Neural progenitor cell (in vitro differentiated cells): ENCODE measurements around the gene CENPB. TPM values are rescaled to one million over a fixed set of nuclear protein-coding genes. Genes with fewer than 3 reads are reported as not detected.

Experiments
- DNase-seq: peaks from one replicate; pipeline ENCODE4 v3.0.0-alpha.2; 2016; ENCODE audit warnings: low spot score
- H2AFZ ChIP-seq: fragments of 200-600 bp; sonication (generic); replicated peaks from 2 replicates; pipeline ENCODE4 v1.6.1; 2016; ENCODE audit warnings: antibody characterized with exemption
- H3F3A ChIP-seq: fragments of 200-600 bp; sonication (generic); 2 replicates; pipeline ENCODE4 v1.6.1; 2016; ENCODE audit warnings: antibody characterized with exemption, low read depth
- H3K27ac ChIP-seq: fragments of 200-600 bp; sonication (generic); 2 replicates; pipeline ENCODE4 v1.5.1; 2016; ENCODE audit warnings: mild to moderate bottlenecking
- H3K27me3 ChIP-seq: fragments of 200-600 bp; sonication (generic); 2 replicates; pipeline ENCODE4 v1.6.1; 2016; ENCODE audit warnings: mild to moderate bottlenecking, moderate library complexity
- H3K36me3 ChIP-seq: fragments of 200-600 bp; sonication (generic); 2 replicates; pipeline ENCODE4 v1.5.1; 2016
- H3K4me1 ChIP-seq: fragments of 200-600 bp; sonication (generic); 2 replicates; pipeline ENCODE4 v1.6.1; 2016; ENCODE audit warnings: mixed run types
- H3K4me2 ChIP-seq: fragments of 200-600 bp; sonication (generic); 2 replicates; pipeline ENCODE4 v1.6.1; 2016
- H3K4me3 ChIP-seq: fragments of 200-600 bp; sonication (generic); 2 replicates; pipeline ENCODE4 v1.5.1; 2016
- H3K79me2 ChIP-seq: fragments of 200-600 bp; sonication (generic); 2 replicates; pipeline ENCODE4 v1.6.1; 2016; ENCODE audit warnings: low read depth
- H3K9ac ChIP-seq: fragments of 200-600 bp; sonication (generic); 2 replicates; pipeline ENCODE4 v1.6.1; 2016
- H3K9me3 ChIP-seq: fragments of 200-600 bp; sonication (generic); 2 replicates; pipeline ENCODE4 v1.5.1; 2016; ENCODE audit warnings: low read depth
- H4K20me1 ChIP-seq: fragments of 200-600 bp; sonication (generic); 2 replicates; pipeline ENCODE4 v1.6.1; 2016; ENCODE audit warnings: low read depth
- H3K27ac Mint-ChIP-seq: 3 replicates; pipeline ENCODE4 v1.8.0; 2021; ENCODE audit warnings: mixed read lengths
- H3K27me3 Mint-ChIP-seq: 2 replicates; pipeline ENCODE4 v1.8.0; 2022; ENCODE audit warnings: low read depth, mild to moderate bottlenecking, inconsistent platforms, moderate library complexity, mixed read lengths; ENCODE audit not compliant: insufficient read depth
- H3K36me3 Mint-ChIP-seq: 3 replicates; pipeline ENCODE4 v1.8.0; 2021; ENCODE audit warnings: mixed read lengths
- H3K4me1 Mint-ChIP-seq: 3 replicates; pipeline ENCODE4 v1.8.0; 2021; ENCODE audit warnings: mixed read lengths
- H3K4me3 Mint-ChIP-seq: 3 replicates; pipeline ENCODE4 v1.8.0; 2021; ENCODE audit warnings: mild to moderate bottlenecking, moderate library complexity, mixed read lengths
- H3K9me3 Mint-ChIP-seq: 3 replicates; pipeline ENCODE4 v1.8.0; 2020; ENCODE audit warnings: mixed read lengths
- EZH2 ChIP-seq: fragments of 200-600 bp; sonication (generic); IDR thresholded peaks from 2 replicates; pipeline ENCODE4 v1.6.1; 2017; ENCODE audit warnings: antibody characterized with exemption, mild to moderate bottlenecking, moderate library complexity
- EZH2phosphoT487 ChIP-seq: fragments of 200-600 bp; sonication (generic); IDR thresholded peaks from 2 replicates; pipeline ENCODE4 v1.6.1; 2017; ENCODE audit warnings: antibody characterized with exemption
- total RNA-seq: library from RNA; depleted of rRNA; stranded (reverse); fragments of >200 nt; gene quantifications from 2 replicates; pipeline ENCODE4 v1.2.3, GENCODE V29; 2015; ENCODE audit warnings: low replicate concordance
- TF ChIP-seq, protein P1 (sequence below): fragments of 200-600 bp; sonication (generic); IDR thresholded peaks from 2 replicates; pipeline ENCODE4 v1.5.1; 2017; ENCODE audit warnings: antibody characterized with exemption, mild to moderate bottlenecking

Gene CENPB
- total RNA-seq, 1 donor from 2014 or later = 5.0 TPM

DNA sequence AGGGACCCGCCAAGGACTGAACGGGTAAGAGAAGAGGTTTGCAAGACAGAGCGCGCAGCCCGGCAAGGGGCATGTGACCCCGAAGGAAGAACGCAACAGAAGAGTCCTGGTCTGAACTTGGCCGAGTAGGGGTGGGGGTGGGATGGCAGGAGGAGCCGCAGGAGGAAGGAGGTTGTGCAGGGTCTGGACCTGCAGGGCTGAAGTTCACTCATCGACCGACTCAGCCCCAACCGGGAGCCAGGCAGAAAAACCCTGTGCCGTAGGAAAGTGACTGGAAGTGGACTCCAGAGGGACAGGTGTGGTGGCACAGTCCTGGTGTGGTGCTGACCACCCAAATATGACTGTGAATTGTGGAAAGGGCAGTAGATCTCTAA lies 34.2 kb downstream of the CENPB start:
- Mint-ChIP-seq H3K4me3 (peak overlapping the region; percentile 74), H3K27me3 (peaks cover 33% of the 10 kb centered on the region), H3K4me1 (peaks cover 13% of the 10 kb centered on the region), H3K27ac (no peak overlapping the region), H3K9me3 (peaks cover 6% of the 10 kb centered on the region), H3K36me3 (peaks cover 13% of the 10 kb centered on the region)
- TF ChIP-seq EZH2 (no peak), EZH2phosphoT487 (no peak)
- TF ChIP-seq, protein P1, sequence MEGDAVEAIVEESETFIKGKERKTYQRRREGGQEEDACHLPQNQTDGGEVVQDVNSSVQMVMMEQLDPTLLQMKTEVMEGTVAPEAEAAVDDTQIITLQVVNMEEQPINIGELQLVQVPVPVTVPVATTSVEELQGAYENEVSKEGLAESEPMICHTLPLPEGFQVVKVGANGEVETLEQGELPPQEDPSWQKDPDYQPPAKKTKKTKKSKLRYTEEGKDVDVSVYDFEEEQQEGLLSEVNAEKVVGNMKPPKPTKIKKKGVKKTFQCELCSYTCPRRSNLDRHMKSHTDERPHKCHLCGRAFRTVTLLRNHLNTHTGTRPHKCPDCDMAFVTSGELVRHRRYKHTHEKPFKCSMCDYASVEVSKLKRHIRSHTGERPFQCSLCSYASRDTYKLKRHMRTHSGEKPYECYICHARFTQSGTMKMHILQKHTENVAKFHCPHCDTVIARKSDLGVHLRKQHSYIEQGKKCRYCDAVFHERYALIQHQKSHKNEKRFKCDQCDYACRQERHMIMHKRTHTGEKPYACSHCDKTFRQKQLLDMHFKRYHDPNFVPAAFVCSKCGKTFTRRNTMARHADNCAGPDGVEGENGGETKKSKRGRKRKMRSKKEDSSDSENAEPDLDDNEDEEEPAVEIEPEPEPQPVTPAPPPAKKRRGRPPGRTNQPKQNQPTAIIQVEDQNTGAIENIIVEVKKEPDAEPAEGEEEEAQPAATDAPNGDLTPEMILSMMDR = no peak
- H3K4me1 ChIP-seq = peaks cover 4% of the 10 kb centered on the region
- no peaks in the 10 kb centered on the region for H3K9me3 ChIP-seq
- H3K79me2 ChIP-seq = no peaks in the 10 kb centered on the region
- DNase-seq = no peak
- peak overlapping the region; percentile 82 for H3K4me2 ChIP-seq
- peak overlapping the region; percentile 45 for H3K4me3 ChIP-seq
- H3K36me3 ChIP-seq = no peaks in the 10 kb centered on the region
- H2AFZ ChIP-seq = peak overlapping the region; percentile 56
- H3K27ac ChIP-seq = no peak overlapping the region
- no peak overlapping the region for H3K9ac ChIP-seq
- peaks cover 57% of the 10 kb centered on the region for H3K27me3 ChIP-seq
- peaks cover 26% of the 10 kb centered on the region for H3F3A ChIP-seq
- peaks cover 25% of the 10 kb centered on the region for H4K20me1 ChIP-seq

DNA sequence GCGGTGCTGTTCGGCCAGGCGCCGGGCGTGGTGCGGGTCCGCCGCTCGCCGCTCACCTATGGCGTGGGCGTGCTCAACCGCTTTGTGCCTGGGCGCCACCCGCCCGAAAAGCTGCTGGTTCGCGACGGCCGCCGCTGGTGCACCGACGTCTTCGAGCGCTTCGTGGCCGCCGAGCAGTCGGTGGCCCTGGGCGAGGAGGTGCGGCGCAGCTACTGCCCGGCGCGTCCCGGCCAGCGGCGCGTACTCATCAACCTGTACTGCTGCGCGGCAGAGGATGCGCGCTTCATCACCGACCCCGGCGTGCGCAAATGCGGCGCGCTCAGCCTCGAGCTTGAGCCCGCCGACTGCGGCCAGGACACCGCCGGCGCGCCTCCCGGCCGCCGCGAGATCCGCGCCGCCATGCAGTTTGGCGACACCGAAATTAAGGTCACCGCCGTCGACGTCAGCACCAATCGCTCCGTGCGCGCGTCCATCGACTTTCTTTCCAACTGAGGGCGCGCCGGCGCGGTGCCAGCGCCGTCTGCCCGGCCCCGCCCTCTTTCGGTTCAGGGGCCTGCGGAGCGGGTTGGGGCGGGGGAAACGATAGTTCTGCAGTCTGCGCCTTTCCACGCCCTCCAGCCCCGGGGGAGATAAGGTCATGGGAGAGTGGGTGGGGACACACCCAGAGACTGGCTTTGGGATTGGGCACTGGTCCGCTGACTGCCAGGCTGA lies 34.7 kb downstream of the CENPB start:
- Mint-ChIP-seq H3K4me3 (peak overlapping the region; percentile 74), H3K27ac (no peak overlapping the region), H3K9me3 (peaks cover 6% of the 10 kb centered on the region), H3K27me3 (peaks cover 38% of the 10 kb centered on the region), H3K4me1 (peaks cover 13% of the 10 kb centered on the region), H3K36me3 (peaks cover 11% of the 10 kb centered on the region)
- H3F3A ChIP-seq = peaks cover 26% of the 10 kb centered on the region
- H3K79me2 ChIP-seq = no peaks in the 10 kb centered on the region
- no peaks in the 10 kb centered on the region for H3K9me3 ChIP-seq
- peak overlapping the region; percentile 45 for H3K4me3 ChIP-seq
- peaks cover 4% of the 10 kb centered on the region for H3K4me1 ChIP-seq
- peak overlapping the region; percentile 56 for H2AFZ ChIP-seq
- peak overlapping the region; percentile 82 for H3K4me2 ChIP-seq
- H3K36me3 ChIP-seq = no peaks in the 10 kb centered on the region
- H3K9ac ChIP-seq = no peak overlapping the region
- H3K27me3 ChIP-seq = peaks cover 62% of the 10 kb centered on the region
- peaks cover 25% of the 10 kb centered on the region for H4K20me1 ChIP-seq
- TF ChIP-seq EZH2 = peak; percentile 91
- peak; percentile 87 for TF ChIP-seq EZH2phosphoT487
- TF ChIP-seq, protein P1 = no peak
- H3K27ac ChIP-seq = no peak overlapping the region
- DNase-seq = peak; percentile 87

DNA sequence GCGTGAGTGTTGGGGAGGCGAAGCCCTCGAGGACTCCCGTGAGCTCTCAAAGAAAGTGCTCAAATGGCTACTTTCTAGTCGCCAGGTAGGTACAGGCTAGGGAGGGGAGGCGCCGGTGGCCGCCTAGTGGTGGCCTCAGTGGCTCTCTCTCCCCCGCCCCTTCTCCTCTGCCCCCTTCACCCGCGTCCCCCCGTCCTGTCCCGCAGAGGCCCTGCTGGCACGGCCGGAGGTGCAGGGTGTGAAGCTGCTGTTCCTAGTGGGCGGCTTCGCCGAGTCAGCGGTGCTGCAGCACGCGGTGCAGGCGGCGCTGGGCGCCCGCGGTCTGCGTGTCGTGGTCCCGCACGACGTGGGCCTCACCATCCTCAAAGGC lies 35.2 kb downstream of the CENPB start:
- peaks cover 4% of the 10 kb centered on the region for H3K4me1 ChIP-seq
- peaks cover 26% of the 10 kb centered on the region for H3F3A ChIP-seq
- H3K9ac ChIP-seq = no peak overlapping the region
- H3K27me3 ChIP-seq = peaks cover 67% of the 10 kb centered on the region
- H4K20me1 ChIP-seq = peaks cover 25% of the 10 kb centered on the region
- peaks cover 13% of the 10 kb centered on the region for H3K4me1 Mint-ChIP-seq
- H3K36me3 Mint-ChIP-seq = peaks cover 9% of the 10 kb centered on the region
- H3K27ac Mint-ChIP-seq = no peak overlapping the region
- peaks cover 6% of the 10 kb centered on the region for H3K9me3 Mint-ChIP-seq
- no peaks in the 10 kb centered on the region for H3K36me3 ChIP-seq
- H2AFZ ChIP-seq = peak overlapping the region; percentile 56
- peak overlapping the region; percentile 82 for H3K4me2 ChIP-seq
- no peaks in the 10 kb centered on the region for H3K9me3 ChIP-seq
- TF ChIP-seq EZH2phosphoT487 = no peak
- TF ChIP-seq, protein P1 = peak; percentile 44
- H3K27me3 Mint-ChIP-seq = peaks cover 43% of the 10 kb centered on the region
- H3K27ac ChIP-seq = no peak overlapping the region
- peak; percentile 35 for DNase-seq
- H3K4me3 ChIP-seq = peak overlapping the region; percentile 45
- no peak overlapping the region for H3K4me3 Mint-ChIP-seq
- no peaks in the 10 kb centered on the region for H3K79me2 ChIP-seq
